ENCODE measurements around the gene BTBD16. TPM values are rescaled to one million over a fixed set of nuclear protein-coding genes. Genes with fewer than 3 reads are reported as not detected.

Gene BTBD16
- total RNA-seq (2014; rRNA removed; shearing (Covaris generic)) = not detected in 2 replicates

- no peak for DNase-seq (ENCODE audit: low read depth)
Measured at GRCh38 chr10:122271076-122271475, at the start of gene BTBD16. Gene BTBD16, plus strand, starts transcription at chr10:122271296. Its CDS starts 3,786 bp downstream, at chr10:122275082.

- peak; percentile 15 for DNase-seq (ENCODE audit: low read depth)
Measured at GRCh38 chr10:122221958-122222357, 49.1 kb upstream of the BTBD16 start.

- no peak for DNase-seq (ENCODE audit: low read depth)
Measured at GRCh38 chr10:122222638-122223037, 48.5 kb upstream of the BTBD16 start.

- no peak for DNase-seq (ENCODE audit: low read depth)
Measured at GRCh38 chr10:122224159-122224558, 46.9 kb upstream of the BTBD16 start.

GRCh38 chr10:122225330-122225729, 45.8 kb upstream of the BTBD16 start:
- DNase-seq (ENCODE audit: low read depth) = no peak

- DNase-seq (ENCODE audit: low read depth) = no peak
Measured at GRCh38 chr10:122227754-122228153, 43.3 kb upstream of the BTBD16 start.

- DNase-seq (ENCODE audit: low read depth) = no peak
Measured at GRCh38 chr10:122229666-122230065, 41.4 kb upstream of the BTBD16 start.

GRCh38 chr10:122230222-122230621, 40.9 kb upstream of the BTBD16 start:
- no peak for DNase-seq (ENCODE audit: low read depth)

- no peak for DNase-seq (ENCODE audit: low read depth)
Measured at GRCh38 chr10:122232769-122233168, 38.3 kb upstream of the BTBD16 start.

- DNase-seq (ENCODE audit: low read depth) = no peak
Measured at GRCh38 chr10:122233857-122234348, 37.2 kb upstream of the BTBD16 start.

GRCh38 chr10:122234416-122234815, 36.7 kb upstream of the BTBD16 start:
- DNase-seq (ENCODE audit: low read depth) = no peak

- DNase-seq (ENCODE audit: low read depth) = no peak
Measured at GRCh38 chr10:122236690-122237306, 34.3 kb upstream of the BTBD16 start.

GRCh38 chr10:122237331-122237990, 33.6 kb upstream of the BTBD16 start:
- no peak for DNase-seq (ENCODE audit: low read depth)

- no peak for DNase-seq (ENCODE audit: low read depth)
Measured at GRCh38 chr10:122239578-122240257, 31.4 kb upstream of the BTBD16 start.

- DNase-seq (ENCODE audit: low read depth) = no peak
Measured at GRCh38 chr10:122240401-122240800, 30.7 kb upstream of the BTBD16 start.

GRCh38 chr10:122241836-122242235, 29.3 kb upstream of the BTBD16 start:
- no peak for DNase-seq (ENCODE audit: low read depth)

- DNase-seq (ENCODE audit: low read depth) = no peak
Measured at GRCh38 chr10:122243550-122243949, 27.5 kb upstream of the BTBD16 start.

GRCh38 chr10:122244001-122244975, 26.8 kb upstream of the BTBD16 start:
- no peak for DNase-seq (ENCODE audit: low read depth)

- no peak for DNase-seq (ENCODE audit: low read depth)
Measured at GRCh38 chr10:122245136-122245535, 26.0 kb upstream of the BTBD16 start.

GRCh38 chr10:122245897-122246296, 25.2 kb upstream of the BTBD16 start:
- DNase-seq (ENCODE audit: low read depth) = no peak

GRCh38 chr10:122246830-122247520, 24.1 kb upstream of the BTBD16 start:
- DNase-seq (ENCODE audit: low read depth) = no peak
